Activated T-cell treated with anti-CD3 and anti-CD28 coated beads for 48 hours (primary cell): ENCODE measurements around the gene MAB21L4.

Experiments used
- DNase-seq: peaks from one replicate; pipeline ENCODE4 v3.0.0-alpha.2; 2020; ENCODE audit warnings: low read depth

The MAB21L4 gene

GRCh38 chr2:240877460-240878340, 18.3 kb downstream of the MAB21L4 start:
- DNase-seq = no peak

- DNase-seq = no peak
Observed at GRCh38 chr2:240876475-240877251, 19.3 kb downstream of the MAB21L4 start.

DNA sequence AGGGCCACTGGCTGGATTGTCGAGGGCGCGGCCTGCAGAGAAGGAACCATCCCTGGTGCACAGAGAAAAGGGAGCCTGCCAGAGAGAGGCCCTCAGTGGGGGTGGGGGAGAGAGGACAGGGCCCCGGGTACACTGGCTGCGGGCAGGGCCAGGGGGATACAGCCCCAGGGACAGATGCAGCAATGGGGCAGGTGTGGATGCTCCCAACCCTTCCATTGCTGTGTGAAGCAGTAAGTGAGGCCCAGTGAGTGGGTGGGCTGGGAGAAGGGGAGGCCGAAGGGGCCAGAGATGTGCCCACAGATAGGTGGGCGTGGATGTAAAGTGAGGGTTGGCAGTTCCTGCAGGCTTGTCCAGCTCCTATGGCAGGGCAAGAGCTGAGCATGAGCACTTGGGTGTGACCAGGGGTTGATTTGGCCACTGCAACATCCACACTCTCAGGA, 19.9 kb downstream of the MAB21L4 start:
- no peak for DNase-seq

GRCh38 chr2:240875228-240876034, 20.5 kb downstream of the MAB21L4 start:
- no peak for DNase-seq

GRCh38 chr2:240874715-240875227, 21.2 kb downstream of the MAB21L4 start:
- DNase-seq = no peak

DNA sequence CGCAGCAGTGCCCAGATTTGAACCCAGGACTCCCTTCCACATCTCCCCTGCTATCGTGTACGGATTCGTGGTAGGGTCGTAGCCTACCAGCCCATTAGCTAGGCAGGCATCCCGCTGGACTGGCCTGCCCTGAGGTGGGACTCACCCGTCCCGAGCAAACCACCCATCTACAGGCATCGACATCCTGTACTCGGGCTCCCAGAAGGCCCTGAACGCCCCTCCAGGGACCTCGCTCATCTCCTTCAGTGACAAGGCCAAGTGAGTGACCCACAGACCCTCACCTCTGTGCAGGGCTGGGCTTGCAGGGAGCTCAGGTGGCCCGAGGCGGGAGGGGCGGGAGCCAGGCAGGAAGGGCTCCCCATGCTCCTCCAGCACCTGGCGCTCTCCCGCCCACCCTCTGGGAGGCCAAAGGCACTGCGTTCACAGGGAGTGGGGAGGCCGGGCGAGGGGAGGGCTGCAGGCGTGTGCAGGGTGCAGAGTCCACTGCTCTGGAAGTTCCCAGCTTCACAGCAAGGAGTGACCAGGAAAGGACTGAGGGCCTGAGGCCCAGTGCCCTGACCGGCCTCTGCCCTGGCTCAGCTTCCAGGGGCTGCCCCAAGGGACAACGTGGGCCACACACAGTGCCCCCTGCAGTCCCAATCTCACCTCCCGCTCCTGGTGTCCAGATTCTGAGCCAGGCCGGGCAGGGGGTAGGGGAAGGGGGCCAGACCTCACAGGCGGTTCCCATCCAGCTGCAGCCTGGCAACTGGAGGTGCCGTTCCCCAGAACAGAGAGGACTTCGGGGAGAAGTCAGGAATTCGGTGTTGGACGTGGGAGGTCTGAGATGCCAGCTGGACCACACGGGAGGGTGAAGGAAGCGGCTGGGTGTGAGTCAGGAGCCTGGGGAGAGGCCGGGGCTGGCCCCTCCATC, 21.9 kb downstream of the MAB21L4 start:
- DNase-seq = no peak

DNA sequence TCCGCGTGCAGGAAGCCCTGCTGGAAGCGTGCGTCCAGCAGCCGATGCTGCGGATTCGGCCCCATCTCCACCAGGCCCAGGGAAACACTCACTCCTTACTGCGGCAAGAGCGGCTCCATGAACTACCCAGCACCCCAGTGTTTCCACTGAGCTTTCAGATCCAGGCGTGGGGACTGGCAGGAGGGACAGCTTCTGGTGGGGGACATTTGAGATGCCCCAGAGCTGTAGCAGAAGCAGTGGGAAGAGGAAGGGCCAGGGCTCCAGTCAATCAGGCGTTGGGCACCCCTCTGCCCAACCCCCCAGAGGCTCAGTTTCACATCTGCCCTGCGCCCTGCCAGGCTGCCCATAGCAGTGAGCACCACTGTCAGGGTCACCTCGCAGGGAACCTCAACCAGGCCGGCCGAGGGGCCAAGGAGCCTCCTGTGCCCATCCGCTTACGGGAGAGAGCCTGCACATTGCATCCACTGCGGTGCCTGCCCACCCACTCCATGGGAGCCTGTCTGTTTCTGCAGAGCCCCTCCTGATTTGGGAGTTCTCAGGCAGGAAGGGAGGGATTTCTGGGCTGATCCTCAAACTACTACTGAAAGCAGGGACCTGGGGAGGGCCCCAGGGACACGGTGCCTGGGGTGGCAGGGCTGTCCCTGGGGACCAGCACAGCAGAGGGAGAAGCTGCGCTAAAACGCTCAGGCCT, 22.7 kb downstream of the MAB21L4 start:
- no peak for DNase-seq

DNA sequence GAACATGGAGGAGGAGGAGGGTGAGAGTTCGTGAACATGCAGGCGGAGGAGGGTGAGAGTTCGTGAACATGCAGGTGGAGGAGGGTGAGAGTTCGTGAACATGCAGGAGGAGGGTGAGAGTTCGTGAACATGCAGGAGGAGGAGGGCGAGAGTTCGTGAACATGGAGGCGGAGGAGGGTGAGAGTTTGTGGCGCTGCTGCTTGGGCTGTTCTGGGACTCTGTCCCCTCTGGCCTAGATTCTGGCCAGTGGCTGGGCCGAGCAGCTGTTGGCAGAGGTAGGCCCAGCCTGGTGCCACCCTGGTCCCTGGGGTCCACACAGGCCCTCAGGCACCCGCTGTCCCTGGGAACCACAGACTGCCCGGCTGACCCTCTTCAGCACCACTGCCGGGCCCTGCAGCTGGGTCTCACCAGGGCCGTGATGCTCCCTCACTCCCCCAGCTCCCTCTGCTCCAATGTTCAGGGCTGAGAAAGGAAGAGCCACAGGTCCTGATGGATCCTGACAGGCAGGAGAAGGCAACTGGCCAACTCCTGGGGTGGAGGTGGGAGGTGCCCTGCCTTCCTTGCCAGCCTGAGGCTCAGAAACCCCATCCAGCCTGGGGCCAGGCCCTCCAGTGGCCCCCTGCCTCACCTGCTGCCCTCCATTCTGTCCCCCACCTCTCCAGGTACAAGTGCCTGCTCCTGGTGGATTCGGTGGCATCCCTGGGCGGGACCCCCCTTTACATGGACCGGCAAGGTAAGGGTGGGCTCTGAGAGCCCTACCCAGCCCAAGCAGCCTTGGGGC, 23.4 kb downstream of the MAB21L4 start:
- no peak for DNase-seq

DNA sequence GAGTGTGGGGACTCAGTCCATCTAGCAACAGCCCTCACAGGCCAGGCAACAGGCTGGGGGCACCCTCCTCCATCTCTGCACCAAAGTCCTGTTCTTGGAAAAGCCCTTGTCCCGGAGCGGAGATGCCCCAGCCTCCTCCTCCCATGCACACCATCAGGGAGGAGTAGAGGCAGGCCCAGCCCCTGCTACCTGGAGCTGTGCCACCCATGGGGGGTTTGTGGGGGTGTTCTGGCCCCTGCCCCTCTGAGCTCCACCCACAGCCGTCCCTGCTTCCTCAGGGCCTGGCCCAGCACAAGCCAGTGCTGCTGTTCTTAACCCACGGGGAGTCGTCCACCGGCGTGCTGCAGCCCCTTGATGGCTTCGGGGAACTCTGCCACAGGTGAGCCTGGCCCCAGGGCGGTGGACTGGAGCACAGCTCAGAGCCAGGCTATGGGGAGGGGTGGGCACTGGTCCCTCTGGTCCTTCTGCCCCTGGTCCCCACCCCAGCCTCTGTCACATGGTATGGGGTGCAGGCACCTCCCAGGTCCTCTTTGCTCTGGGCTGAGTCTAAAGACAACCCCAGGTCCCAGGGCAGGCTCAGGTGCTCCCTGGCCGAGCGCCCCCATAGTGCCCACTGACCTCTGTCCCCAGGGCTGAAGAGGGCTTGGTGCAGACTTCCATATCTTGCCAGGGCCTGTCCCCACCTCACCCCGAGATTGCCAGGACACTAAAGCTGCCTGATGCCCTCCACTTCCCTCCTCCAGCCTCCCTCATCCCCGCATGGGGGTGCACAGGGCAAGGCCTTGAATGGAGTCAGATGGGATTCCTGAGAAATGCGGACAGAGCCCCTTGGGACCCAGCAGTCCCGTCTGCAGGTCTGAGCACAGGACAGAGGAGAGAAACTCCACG, 24.6 kb downstream of the MAB21L4 start:
- no peak for DNase-seq

DNA sequence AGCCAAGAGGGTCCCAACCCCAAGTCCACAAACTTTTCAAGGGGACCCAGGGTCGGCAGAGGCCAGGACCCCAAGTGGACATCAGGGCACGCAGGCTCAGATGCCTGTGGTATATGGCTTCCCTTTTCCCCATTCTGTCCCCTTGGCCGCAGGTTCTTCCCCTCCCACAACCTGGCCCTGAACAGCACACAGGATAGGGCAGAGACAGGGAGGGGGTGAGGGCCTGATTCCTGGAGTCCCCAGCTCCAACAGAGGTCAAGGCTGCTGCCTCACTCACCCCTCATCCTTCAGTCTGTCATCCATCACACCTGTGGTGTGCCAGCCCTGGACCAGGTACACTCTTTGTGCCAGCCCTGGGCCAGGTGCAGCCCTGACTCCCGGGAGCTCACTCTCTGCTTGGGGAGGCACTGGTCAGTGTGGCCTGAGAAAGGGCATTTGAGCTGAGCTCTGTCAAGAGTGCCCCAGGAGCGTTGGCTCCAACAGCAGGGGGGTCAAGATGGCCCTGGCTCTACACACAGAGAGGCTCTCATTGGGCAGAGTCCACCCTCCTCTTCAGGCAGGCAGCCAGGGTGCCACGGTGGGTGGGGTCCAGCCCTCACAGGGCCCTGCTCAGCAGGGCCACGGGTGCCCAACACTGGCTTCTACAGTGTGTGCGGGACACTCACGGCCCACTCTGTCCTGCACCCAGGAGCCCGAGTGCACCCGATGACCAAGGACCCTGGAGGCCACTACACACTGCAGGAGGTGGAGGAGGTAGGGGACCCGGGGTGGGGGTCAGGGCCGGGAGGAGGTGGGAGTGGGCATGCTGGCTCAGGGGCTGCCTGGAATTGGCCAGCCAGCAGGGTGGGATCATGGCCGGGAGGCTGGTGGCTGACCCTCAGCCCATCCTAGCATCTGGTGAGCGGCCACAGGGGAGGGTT, 25.7 kb downstream of the MAB21L4 start:
- no peak for DNase-seq

GRCh38 chr2:240869109-240869955, 26.6 kb downstream of the MAB21L4 start:
- no peak for DNase-seq

- no peak for DNase-seq
Observed at GRCh38 chr2:240868286-240869108, 27.5 kb downstream of the MAB21L4 start, which contains the start of gene AGXT. Gene AGXT, plus strand, starts transcription at chr2:240868824. Its CDS starts 42 bp downstream, at chr2:240868866.

DNA sequence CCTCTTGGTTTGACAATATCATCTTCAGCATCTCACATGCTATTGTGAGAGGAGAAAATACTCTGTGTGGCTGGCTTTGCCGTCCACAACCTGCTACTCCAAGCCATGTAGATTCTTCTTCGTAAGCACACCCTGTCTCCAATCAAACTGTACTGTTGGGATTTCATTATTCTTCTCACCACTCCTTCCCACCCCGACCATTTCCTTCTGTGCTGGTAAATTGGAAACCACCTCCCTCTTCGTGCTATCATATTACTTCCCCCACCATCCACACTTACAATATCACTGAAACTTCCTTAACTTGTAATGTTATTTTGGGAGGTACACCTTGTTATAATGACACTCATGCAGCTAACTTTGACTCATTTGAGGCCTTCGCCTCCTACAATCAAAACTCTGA, 30.6 kb downstream of the MAB21L4 start:
- DNase-seq = no peak

DNA sequence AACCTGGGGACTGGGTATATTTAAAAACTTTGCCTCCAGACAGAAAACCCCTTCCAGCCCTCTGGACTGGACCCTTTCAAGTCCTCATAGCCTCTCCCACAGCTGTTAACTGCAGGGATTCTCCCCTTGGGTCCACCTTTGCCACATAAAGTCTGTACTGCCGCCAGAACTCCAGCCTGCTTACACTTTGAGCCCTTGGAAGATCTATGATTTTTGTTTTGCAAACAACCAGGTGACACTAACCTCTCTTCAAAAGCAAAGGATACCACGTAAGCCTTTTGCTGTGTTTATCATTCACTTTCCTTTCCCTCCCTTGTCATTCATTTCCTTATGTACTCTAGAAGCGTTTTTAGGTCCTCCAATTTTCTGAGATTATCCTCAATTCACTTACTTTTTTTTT, 31.5 kb downstream of the MAB21L4 start:
- no peak for DNase-seq

- DNase-seq = no peak
Observed at GRCh38 chr2:240861547-240861946, 34.4 kb downstream of the MAB21L4 start.
